OCI-LY3 (cell line): Measurements from ENCODE around the gene ADGRG4.

Experiments used
- CTCF ChIP-seq: fragments of 200-600, 300-600 bp; sonication (generic); IDR thresholded peaks from 2 replicates; pipeline ENCODE4 v1.5.1; 2014; ENCODE audit warnings: antibody characterized with exemption, low read length, low read depth
- EZH2phosphoT487 ChIP-seq: fragments of 200-600 bp; shearing (Covaris generic); IDR thresholded peaks from 2 replicates; pipeline ENCODE4 v1.6.1; 2018; ENCODE audit warnings: antibody characterized with exemption, mixed run types, low read depth

- TF ChIP-seq CTCF (no peak), EZH2phosphoT487 (no peak)
Observed at GRCh38 chrX:136339702-136340101, 38.9 kb downstream of the ADGRG4 start.
